SH-SY5Y (cell line): ENCODE data around the gene GALNT18.

Experiments used
- GATA2 ChIP-seq: IDR thresholded peaks from 2 replicates; pipeline ENCODE4 v1.6.1; 2011; ENCODE audit warnings: mild to moderate bottlenecking, low read depth, low read length
- GATA3 ChIP-seq: IDR thresholded peaks from 2 replicates; pipeline ENCODE4 v1.6.1; 2011; ENCODE audit warnings: low read depth, mild to moderate bottlenecking, low read length, moderate library complexity

Gene GALNT18

DNA sequence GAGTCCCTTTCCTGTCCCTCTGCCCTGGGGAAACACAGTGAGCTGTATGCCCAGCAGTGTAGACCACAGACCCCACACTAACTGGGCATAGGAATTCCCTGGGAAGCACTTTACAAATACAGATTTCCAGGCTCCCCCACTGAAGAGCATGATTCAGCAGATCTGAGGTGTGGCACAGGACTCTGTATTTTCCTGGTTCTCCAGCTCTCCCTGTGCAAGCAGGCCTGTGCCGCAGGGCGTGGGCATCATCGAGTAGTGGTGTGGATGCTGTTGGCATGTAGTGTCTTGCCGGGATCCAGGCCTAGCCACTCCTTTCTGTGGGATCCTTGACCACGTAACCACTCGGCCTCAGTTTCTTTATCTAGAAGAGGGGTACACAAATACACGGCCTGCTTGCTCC lies 49.9 kb downstream of the GALNT18 start:
- TF ChIP-seq GATA3 (no peak), GATA2 (no peak)

DNA sequence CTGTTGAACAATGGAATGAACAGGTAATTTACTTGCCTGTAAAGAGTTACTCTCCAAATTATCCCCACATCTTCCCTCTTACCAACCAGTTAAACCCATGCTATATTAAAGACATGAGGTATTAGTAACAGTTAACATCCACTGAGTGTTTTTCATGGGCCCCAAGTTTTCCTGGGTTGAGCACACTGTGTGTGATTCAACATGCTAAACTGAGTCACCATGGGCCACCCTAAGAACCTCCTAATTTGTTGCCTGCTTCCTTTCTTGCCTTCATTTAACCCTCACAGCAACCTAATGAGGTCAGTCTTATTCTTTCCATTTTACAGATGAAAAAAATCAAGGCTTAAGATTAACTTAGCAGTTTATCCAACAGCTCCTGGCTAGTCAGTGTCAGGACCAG lies 51.0 kb downstream of the GALNT18 start:
- TF ChIP-seq GATA2: no peak
- TF ChIP-seq GATA3: no peak

DNA sequence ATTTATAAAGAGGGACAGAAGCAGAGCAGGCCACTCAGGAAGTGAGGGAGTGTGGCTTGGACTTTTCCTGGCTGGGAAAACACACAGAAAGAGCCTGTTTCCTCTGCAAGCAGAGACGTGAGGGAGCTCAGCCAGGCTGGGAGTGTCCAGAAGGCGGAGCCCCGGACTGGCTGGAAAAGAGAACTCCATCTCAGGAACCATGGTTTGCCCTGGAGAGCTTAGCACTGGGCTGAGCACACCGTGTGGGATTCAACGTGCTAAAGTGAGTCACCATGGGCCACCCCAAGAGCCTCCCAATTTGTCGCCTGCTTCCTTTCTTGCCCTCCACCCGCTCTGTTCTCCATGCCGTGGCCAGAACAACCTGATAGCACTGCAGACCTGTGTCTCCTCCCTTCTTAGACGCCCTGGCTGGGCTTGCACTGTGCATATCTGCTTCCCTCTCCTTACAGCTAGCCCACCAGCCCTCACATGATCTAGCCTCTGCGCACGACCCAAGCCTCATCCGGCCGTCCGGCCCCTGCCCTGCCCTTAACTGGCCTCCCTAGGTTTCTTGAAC lies 51.8 kb downstream of the GALNT18 start:
- TF ChIP-seq GATA2 (no peak), GATA3 (no peak)

DNA sequence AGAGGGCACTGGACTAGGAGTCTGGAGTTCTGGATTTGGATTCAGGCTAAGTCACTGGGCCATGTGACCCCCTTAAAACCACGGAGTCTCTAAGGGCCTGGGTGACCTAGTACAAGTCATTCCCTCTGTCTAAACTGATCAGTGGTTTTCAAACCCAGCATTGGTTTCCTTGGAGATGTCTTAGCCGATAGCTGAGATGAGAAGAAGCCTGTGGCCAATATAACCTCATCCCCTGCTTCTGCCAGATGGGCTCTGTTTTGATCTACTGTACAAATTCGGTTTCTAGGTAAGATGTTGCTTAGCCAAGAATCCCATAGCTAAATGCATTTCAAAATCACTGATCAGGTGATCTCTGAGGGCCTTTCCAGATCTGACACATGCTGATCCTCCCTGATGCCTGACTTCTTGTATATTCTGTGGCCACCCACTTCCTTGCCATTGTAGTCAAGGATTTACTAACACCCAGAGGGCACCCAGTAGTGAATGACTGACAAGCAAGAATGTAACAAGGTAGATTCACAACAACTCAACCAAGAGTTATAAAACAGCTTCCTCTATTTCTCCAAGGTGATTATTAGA lies 53.1 kb downstream of the GALNT18 start:
- no peak for TF ChIP-seq GATA2
- TF ChIP-seq GATA3: no peak

DNA sequence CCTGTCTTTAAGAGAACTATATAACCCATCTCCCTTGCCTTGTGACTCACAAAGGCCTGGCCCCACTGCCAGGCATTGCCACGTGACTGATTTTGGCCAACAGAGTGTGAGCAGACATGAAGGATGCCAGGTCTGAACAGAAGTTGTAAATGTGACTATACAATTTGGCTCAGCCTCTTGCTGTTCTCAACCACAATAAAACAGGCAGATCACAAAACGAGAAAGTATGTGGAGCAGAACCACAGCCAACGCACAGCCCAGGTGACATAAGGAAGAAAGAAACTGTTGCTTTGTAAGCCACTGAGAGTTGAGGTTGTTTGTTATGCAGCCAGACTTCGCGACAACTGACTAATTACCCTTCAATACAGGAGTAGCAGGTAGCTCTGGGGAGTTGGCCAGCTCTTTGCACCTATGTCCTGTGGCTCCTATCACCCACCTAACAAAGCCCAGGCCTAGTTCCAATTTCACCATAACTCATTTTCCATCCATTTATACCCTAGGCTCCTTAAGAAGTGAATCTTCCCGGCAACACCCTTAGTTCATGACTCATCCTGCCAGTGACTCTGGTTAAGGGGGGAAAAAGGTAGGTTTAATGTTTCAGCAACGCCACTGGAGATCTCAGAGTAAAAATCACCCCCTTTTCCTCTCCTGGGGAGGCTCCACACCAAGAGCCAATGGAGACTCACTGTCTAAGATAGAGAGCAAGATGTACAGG lies 53.7 kb downstream of the GALNT18 start:
- TF ChIP-seq GATA3: no peak
- no peak for TF ChIP-seq GATA2

DNA sequence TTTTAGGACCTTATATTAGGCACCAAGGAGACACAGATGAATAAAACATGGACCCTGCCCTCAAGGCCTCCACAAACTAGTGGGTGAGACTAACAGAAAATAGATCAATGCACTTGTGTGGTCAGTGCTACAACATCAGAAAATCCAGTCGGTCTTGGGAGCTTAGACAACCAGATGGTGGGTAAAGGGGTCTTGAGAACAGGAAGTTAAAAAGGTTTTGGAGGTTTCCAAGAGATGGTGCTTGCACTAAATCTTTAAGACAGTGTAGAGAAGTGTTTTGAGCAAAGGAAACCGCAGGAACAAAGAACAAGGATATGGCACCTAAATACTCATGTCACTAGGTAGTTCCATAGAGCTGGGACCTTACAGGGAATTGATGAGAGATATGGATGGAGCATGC lies 56.2 kb downstream of the GALNT18 start:
- TF ChIP-seq GATA2: no peak
- TF ChIP-seq GATA3: no peak

DNA sequence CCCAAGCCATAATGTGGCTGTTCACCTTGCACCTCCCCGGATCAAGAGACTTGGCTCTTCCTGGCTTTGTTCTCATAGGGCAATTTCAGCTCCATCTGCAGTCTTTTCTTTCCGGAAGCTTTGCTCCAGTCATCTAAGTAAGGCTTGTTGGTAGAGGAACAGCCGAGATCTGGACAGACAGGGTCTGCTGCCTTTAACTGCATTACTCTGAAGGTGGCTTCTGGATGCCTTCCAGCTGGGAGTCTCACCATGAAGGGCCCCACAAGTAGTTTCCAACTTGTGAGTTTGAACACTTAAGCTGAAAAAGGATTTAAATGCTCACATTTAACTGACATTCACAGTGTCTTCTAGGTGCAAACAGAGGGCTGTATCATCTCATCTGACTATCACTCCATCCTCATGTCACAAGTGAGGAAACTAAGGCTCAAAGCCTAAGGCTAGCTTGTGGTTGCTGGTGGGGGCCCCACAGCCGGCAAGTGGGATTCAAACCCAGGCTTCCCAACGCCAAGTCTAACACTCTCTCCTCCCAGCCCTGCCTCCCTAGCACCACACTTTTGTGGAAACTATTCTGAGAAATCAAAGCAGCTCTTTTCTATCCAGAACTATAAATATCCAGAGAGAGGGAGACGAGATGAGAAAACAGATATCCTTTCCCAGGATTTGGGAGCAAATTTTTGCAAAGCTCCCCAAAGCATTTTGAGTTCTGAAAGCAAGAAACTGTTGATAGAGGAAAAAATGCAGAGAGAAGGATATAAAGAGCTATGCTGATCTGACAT lies 58.4 kb downstream of the GALNT18 start:
- TF ChIP-seq GATA2 (no peak), GATA3 (no peak)

DNA sequence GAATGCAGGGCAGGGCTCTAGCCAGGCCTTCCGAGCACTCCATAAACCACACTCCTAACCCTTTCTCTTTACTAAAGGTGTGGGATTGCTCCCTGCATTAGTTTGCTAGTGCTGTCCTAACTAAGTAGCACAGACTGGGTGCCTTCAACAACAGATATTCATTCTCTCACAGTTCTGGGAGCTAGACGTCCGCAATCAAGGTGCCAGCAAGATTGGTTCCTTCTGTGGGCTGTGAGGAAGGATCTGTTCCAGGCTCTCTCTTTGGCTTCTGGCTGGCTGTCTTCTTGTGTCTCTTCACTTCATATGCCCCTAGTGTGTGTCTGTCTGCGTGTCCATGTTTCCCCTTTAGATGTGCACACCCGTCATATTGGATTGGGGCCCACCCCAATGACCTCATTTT lies 59.8 kb downstream of the GALNT18 start:
- TF ChIP-seq GATA3 (no peak), GATA2 (no peak)

DNA sequence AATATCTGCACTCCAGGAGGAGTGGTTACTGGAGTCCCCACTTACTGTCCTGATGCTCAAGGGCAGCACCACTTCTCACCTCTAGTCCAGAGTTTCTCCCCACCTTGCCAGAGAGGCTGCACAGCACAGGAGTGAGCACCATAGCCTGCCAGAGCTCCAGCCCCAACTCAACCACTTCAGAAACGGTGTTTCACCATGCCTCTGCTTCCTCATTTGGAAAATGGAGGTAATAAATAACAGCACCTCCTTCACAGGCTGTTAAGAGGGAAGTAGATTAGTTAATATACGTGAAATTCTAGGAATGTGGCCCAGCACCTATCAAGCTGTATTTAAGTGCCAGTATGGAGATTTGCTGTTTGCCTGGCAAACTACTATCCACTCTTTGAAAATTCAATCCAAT lies 63.0 kb downstream of the GALNT18 start:
- TF ChIP-seq GATA3 (no peak), GATA2 (no peak)

DNA sequence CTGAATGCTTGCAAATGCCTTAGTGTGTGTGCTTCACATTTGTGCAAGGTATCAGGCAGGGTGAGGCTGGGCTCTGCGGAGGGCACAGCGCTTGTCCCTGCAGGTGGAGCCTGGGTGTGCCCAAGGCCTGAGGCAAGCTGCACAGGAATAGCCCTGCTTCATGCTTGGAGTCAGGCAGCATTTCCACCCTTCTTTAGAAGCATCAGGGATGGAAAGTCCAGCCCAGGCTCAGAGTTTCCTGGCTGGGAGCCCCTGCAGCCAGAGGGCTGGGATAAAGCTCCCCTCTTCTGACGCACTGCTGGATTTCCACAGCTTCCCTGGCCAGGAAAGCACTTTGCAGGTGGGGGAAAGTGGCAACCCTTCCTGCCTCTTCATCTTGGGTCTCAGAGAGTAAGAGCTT lies 63.4 kb downstream of the GALNT18 start:
- TF ChIP-seq GATA3: no peak
- no peak for TF ChIP-seq GATA2

DNA sequence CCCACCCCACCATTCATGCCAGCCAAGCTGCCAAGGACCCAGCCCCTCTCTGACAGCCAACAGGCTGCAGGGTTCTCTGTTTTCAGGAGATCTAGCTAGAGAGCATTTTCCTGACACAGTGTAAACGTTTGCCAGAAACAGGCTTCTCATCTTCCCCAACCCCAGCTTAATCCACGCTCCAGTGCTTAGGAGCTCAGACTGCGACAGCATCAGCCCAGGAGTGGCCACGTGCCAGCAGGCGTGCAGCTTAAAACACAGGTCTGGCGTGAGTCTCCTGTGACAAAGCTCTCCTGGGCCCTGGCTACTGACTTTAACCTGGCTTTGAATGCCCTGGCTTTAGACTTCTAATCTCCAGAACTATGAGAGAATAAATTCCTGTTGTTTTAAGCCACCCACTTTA lies 66.6 kb downstream of the GALNT18 start:
- TF ChIP-seq GATA3 (no peak), GATA2 (no peak)

DNA sequence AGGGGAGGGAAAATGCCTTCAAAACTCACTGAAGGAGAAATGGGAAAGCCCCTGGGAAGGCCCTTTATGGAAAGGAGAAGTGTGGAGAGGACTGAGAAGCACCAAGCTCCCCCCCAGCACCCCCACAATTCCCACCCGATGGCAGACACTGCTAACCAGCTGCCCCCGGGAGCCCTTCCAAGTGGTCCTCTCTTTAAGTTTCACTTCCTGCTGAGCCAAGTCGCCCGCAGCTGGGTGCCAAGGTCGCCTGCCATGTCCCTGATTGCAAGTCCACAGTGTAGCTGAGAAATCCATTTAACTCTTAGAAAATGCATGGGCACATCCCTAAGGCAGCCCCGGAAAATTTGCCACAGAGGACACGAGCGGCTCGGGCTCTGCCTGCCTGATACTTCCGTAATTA lies 68.2 kb downstream of the GALNT18 start:
- TF ChIP-seq GATA3: no peak
- TF ChIP-seq GATA2: no peak

DNA sequence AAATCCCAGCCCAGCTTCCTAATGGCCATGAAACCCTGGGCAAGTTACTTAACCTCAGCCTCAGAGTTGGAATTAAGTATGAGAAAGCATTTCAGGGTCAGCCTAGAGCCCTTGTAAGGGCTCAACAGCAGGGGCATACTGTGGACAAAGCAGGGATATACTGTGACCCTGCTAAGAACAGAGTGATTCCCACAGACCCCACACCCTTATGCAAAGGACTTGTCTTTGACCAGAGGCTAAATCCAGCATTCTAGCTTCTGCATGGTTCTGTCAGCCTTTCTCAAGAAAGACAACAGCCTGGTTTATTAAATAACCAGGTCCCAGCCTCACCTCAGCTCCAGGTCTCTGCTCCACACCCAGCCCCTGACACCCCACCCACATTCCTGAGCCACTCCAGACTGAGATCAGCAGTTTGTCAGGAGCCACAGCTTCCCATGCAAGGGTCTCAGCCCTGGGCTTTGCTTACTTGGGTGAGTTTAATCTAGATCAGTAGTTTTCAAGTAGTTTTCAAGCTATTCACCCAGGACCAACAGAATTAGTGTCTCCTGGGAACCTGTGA lies 69.2 kb downstream of the GALNT18 start:
- TF ChIP-seq GATA2 (no peak), GATA3 (no peak)

DNA sequence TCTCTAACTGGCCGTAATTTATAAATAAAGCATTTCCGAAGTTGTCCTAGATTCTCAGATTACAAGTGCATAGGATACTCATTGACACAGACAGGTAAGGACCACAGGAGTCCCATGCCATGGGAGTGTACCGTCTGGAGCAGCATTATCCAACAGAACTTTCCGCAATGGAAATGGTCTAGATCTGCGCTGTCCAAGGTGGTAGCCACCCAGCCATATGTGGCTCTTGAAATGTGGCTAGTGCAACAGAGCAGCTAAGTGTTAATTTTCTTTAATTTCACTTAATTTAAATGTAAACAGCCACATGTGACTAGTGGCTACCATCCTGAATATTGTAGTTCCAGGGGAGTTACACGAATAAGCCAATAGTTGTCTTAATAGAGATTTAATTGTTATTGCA lies 71.3 kb downstream of the GALNT18 start:
- TF ChIP-seq GATA3 (no peak), GATA2 (no peak)
